Activated B cell treated with CpG ODN at 0.5 μM for 24 hours (primary cell): ENCODE data around the gene USP9Y. TPM values are rescaled to one million over a fixed set of nuclear protein-coding genes. Genes with fewer than 3 reads are reported as not detected.

Experiments used
- ATAC-seq: fragments of 200-7000 bp; cut with Tn5 transposase; one replicate; pipeline ENCODE4 v1.10.0; 2021; ENCODE audit warnings: low read depth, mild to moderate bottlenecking, moderate library complexity
- CTCF ChIA-PET: fragments of 350-600 bp; sonication (Branson Sonifier 250); formaldehyde crosslinking; loops from one replicate; lab custom pipeline; 2021; ENCODE audit warnings: antibody characterized with exemption; lab: Charles Lee
- POLR2A ChIA-PET: fragments of 350-600 bp; sonication (Branson Sonifier 250); formaldehyde crosslinking; loops from one replicate; lab custom pipeline; 2021; ENCODE audit warnings: antibody characterized with exemption; lab: Charles Lee
- DNase-seq: peaks from one replicate; pipeline ENCODE4 v3.0.0; 2022
- H3K27ac Mint-ChIP-seq: one replicate; pipeline ENCODE4 v1.8.0; 2020; ENCODE audit warnings: mixed read lengths
- H3K27me3 Mint-ChIP-seq: one replicate; pipeline ENCODE4 v1.8.0; 2021; ENCODE audit warnings: mixed read lengths
- H3K36me3 Mint-ChIP-seq: one replicate; pipeline ENCODE4 v1.8.0; 2021; ENCODE audit warnings: low read depth, mixed read lengths
- H3K4me1 Mint-ChIP-seq: one replicate; pipeline ENCODE4 v1.8.0; 2021; ENCODE audit warnings: mixed read lengths
- H3K4me3 Mint-ChIP-seq: one replicate; pipeline ENCODE4 v1.8.0; 2020; ENCODE audit warnings: mild to moderate bottlenecking, mixed read lengths
- H3K9me3 Mint-ChIP-seq: one replicate; pipeline ENCODE4 v1.8.0; 2020; ENCODE audit warnings: mixed read lengths
- CTCF ChIP-seq: fragments of 200-600 bp; IDR thresholded peaks from one replicate; pipeline ENCODE4 v1.8.0; 2022; ENCODE audit warnings: antibody characterized with exemption, mild to moderate bottlenecking
- intact Hi-C: fragments of 100-400 bp; cut with micrococcal nuclease; formaldehyde crosslinking; loops from one replicate; pipeline ENCODE4 v1.15.1; 2024
- total RNA-seq: library from RNA; stranded (reverse); gene quantifications from 2 replicates; pipeline ENCODE4 v1.2.3, GENCODE V29; 2022

Gene USP9Y
- total RNA-seq, 1 donor from 2014 or later: 29.3 TPM

GRCh38 chrY:12841368-12841767, 140.3 kb downstream of the USP9Y start:
- no peak for TF ChIP-seq CTCF
- Mint-ChIP-seq H3K27ac (no peak overlapping the region), H3K4me3 (no peak overlapping the region), H3K36me3 (peaks cover 25% of the 10 kb centered on the region), H3K4me1 (no peaks in the 10 kb centered on the region), H3K27me3 (no peaks in the 10 kb centered on the region), H3K9me3 (no peaks in the 10 kb centered on the region)
- intact Hi-C loops: no loop called here
- no peak for DNase-seq
- ChIA-PET POLR2A (interaction anchor here (0.7 kb wide), 1 partner anchor 16 kb away, joined by 4 read pairs; no protein-coding TSS in a partner anchor), CTCF (interaction anchor here (0.6 kb wide), 1 partner anchor 169 kb away, joined by 4 read pairs; no protein-coding TSS in a partner anchor)
- ATAC-seq: no peak

- CTCF ChIA-PET: no interaction called here
- no peak overlapping the region for H3K27ac Mint-ChIP-seq
- no peak for TF ChIP-seq CTCF
- no peaks in the 10 kb centered on the region for H3K27me3 Mint-ChIP-seq
- intact Hi-C loops: no loop called here
- H3K36me3 Mint-ChIP-seq: peaks cover 43% of the 10 kb centered on the region
- DNase-seq (no peak), ATAC-seq (no peak)
- H3K4me1 Mint-ChIP-seq: no peaks in the 10 kb centered on the region
- no peaks in the 10 kb centered on the region for H3K9me3 Mint-ChIP-seq
- POLR2A ChIA-PET: no interaction called here
- H3K4me3 Mint-ChIP-seq: no peak overlapping the region
Observed at GRCh38 chrY:12846793-12847192, 145.8 kb downstream of the USP9Y start.

DNA sequence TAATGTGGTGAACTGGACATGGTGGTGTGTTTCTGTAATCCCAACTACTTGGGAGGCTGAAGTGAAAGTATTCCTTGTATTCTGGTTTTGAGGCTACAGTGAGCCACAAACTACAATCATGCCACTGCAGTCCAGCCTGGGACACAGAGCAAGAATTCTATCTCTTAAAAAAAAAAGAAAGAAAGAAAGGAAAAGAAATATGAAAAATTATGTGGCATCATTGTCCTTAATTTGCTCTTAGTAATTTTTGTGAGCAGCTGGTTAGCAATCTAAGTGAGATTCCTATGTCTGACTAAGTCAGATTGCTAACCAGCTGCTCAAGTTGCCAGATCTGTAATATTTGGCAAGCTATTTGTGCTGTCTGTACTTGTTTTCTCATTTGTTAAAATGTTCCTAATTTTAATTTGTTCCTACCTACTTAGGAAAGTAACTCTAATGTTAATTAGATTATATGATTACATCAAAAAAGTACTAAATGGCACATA, 154.8 kb downstream of the USP9Y start:
- CTCF ChIA-PET: no interaction called here
- no peak overlapping the region for H3K27ac Mint-ChIP-seq
- POLR2A ChIA-PET: no interaction called here
- no peak for TF ChIP-seq CTCF
- ATAC-seq (no peak), DNase-seq (no peak)
- intact Hi-C loops: no loop called here
- H3K27me3 Mint-ChIP-seq: no peaks in the 10 kb centered on the region
- H3K36me3 Mint-ChIP-seq: peaks cover 53% of the 10 kb centered on the region
- H3K4me1 Mint-ChIP-seq: no peaks in the 10 kb centered on the region
- no peaks in the 10 kb centered on the region for H3K9me3 Mint-ChIP-seq
- no peak overlapping the region for H3K4me3 Mint-ChIP-seq

DNA sequence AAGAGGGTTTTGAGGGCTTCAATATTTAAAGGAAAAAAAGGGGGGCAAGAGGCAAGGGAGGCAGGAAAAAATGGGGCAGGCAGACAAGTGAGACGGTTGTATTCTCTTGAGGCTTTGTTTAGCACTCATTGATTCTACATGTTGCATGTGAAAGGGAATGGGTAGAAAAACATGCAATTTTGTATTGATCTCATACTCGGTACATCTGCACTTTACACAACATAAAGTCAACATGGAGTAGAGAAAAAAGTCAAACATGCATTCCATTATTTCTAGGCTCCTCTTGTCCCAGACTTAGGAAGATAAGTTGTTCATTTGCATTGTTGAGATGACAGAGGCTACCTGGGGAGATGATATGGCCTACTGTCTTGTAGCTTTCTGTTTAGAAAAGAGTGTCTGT, 166.9 kb downstream of the USP9Y start:
- Mint-ChIP-seq H3K9me3 (no peaks in the 10 kb centered on the region), H3K27ac (no peak overlapping the region), H3K36me3 (no peaks in the 10 kb centered on the region), H3K4me3 (no peak overlapping the region), H3K4me1 (no peaks in the 10 kb centered on the region), H3K27me3 (no peaks in the 10 kb centered on the region)
- no peak for TF ChIP-seq CTCF
- intact Hi-C loops: no loop called here
- ATAC-seq (no peak), DNase-seq (no peak)
- CTCF ChIA-PET: no interaction called here
- POLR2A ChIA-PET: no interaction called here

DNA sequence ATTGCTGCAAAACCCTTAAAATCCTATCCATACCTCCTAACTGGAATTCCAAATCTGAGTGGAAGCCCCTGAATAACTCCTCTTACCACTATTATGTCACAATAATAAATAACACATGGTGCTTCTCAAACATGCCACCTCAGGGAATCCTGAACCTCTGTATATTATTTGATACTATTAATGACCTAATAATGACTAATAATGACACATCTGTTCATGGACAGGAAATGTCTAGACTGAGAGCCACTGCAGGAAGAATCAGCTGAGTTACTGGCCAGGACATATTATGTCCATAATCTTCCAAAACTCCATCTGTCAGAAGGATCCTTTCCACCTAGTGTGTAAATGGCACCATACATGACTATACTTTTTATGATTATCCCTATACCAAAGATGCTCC, 195.9 kb downstream of the USP9Y start:
- Mint-ChIP-seq H3K9me3 (no peaks in the 10 kb centered on the region), H3K4me1 (no peaks in the 10 kb centered on the region), H3K27me3 (peaks cover 6% of the 10 kb centered on the region), H3K36me3 (no peaks in the 10 kb centered on the region), H3K4me3 (no peak overlapping the region), H3K27ac (no peak overlapping the region)
- TF ChIP-seq CTCF: no peak
- intact Hi-C loops: no loop called here
- no peak for DNase-seq
- ChIA-PET CTCF (no interaction called here), POLR2A (no interaction called here)
- no peak for ATAC-seq
